AML-193 (cell line): ENCODE data around the gene HHLA2.
A peak's percentile ranks its signal among the peaks of the same experiment; 100 is the strongest.

Experiments
- DNase-seq, 2 experiments: peaks; one replicate each; lab custom pipeline; 2025; lab: John Stamatoyannopoulos, UW

Gene HHLA2

DNA sequence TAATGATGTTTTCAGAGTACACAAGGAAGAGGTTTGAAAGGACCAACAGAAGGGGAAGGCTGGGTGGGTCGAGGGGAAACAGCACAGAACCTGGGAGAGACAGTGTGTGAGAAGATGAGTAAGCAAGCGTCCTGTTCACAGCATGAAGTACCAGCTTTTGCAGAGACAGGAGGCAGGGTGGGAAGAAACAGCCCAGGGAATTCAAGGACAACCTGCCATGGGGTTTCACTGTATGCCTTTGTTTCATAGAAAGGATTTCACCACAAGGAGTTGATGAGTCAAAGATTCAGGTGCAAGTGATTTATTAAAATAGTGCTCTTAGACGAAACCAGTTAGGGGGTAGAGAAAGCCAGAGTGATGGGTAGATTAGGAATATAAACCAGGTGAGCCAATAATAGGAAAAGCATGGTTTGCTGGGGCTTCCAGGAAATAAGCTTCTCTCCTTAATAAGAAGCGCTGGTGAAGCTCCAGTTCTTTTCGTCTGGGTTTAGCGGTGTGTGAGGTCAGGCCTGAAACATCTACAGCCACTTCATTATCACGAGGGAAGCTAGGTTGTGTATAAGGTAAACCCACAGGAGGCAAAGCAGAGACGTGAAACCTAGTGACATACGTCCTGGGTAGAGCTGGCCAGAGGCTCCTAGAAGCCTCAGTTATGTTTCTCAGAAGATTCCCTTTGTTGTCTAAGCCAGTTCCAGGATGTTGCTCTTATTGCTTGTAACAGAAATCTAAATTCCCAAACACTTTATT is 3.9 kb downstream of the HHLA2 start:
- no peak for DNase-seq

DNA sequence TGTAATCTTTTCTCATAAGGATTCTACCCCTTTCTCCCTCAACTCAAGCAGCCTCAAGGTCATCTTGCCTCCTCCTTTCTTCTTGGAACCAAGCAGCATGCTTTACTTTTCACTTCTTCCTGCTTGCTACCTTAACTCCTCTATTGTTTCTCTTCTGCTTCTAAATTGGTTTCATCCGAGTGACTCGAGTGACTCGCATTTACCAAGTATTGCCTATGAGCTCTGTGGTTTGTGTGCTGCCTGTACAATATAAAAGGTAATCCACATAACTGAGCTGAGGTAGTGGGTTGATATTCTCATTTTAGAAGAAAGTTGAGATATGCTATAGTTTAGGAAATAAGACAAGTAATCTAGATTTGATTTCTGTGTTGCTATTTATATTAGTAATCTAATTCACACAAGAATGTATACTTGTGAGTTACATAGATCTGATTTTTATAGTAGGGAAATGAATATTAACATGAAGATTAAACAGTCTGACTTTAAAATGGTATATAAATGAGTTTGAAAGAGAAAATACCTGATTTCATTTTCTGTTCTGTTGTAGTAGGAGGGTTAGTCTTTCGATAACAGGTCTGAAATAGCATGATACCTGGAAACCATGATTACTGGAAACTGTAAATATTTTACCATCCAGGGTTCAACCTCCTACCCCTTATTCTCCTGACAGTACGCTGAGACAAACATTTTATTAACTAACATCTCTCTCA is 5.5 kb downstream of the HHLA2 start:
- DNase-seq: no peak

DNA sequence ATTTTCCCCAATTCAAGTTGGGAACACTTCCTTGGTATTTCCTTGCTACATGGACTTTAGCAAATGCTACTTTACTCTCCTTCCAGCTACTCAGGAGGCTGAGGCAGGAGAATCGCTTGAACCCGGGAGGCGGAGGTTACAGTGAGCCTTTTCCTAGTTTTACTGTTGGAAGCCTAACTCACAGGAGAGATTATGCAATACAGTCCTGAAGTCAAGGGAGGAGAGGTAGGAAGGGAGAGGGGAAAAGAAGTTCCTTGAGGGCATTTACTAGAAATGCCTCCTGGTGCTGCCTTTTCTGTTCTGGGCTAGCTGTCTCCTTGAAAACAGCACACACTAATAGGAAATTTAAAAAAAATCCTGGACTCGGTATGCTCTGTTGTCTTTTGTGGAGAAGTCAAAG is 6.2 kb downstream of the HHLA2 start:
- no peak for DNase-seq

DNA sequence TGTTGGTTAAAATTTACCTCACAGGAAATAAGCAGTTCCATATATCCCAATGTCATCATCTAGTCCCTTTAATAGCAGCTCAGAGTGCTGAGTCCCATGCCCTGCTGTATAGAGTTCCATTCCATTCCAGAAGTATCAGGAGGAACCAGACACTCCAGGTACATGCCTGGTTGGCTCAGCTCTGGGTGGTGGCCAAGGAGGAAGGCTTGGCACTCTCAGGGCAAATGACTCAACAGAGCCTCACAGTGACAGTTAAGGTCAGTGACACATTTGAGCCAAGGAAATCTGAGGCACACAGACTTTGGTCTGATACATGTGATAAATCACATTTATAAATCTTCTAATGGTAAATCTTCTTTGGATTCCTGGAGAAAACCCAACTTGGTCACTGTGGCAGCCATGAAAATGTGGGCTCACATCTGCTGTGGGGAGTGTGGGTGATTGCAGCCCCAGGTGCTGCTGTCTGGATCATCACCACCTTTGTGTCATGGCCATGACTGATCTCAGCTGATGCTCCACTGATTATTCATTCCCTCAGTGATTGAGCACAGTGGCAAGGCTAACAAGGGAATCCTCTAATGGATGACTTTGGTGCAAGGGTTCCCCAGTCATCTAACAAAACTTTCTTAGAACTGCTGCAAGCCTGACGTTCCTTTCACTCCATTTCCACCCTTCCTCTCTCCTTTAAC is 9.3 kb downstream of the HHLA2 start:
- DNase-seq: no peak

DNA sequence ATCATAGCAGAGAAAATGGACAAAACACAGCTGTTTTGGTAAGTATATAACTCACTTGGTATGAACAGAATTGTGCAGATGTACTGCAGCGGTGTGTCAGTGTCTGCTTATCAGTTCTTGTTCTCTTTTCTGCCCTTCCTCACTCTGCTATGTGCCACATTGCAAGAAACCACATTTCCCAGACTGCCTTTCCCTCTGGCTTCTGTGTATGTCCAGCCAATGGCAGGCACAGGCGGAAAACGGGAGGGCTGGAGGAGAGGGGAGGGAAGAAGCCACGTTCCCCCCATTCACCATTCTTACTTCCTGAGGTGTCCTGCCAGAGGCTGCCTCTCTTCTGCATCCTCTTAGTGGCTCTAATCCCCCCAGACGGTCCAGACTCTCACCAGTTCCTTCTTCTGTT is 15.4 kb downstream of the HHLA2 start:
- no peak for DNase-seq

DNA sequence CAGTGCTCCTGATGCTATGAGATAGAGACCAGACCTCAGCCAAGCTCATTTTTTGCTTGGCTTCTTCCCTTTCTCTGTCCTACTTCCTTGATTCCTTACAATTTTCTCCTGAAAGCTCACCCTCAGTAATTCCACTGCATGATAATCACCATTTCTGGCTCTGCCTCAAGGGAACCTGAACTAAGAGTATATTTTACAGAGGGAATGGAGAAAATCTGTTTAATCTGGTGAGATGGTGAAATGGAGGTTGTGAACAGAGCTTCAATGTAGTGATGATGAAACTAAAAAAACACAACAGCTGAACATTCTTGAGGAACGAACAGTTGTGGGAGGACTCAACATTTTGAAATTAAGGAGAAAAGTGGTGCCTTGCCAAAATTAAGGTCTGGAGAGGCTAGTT is 16.3 kb downstream of the HHLA2 start:
- no peak for DNase-seq

DNA sequence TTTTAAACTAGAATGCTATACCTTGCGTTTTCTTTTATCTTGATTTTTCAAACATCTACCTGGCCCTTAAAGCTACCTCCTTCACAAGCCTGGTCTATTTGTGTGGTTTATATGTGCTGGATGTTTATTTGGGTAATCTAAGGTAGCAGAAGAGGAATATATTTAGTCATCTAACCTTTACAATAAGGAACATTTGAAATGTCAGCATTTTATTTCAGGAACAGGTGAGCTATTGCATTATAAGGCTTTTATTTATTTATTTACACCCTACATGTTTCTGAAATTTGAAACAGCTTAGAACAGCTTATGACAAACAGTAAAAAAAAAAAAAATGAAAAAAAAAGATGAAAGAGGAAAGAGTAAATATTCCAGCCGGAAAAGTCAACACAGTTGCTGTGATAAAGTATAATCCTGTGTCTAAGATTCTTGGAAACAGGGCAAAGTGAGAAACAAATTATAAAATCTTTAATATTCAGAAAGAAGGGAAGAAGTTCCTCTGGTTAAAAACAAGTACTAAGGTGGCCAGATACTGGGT is 19.5 kb downstream of the HHLA2 start:
- DNase-seq: no peak

DNA sequence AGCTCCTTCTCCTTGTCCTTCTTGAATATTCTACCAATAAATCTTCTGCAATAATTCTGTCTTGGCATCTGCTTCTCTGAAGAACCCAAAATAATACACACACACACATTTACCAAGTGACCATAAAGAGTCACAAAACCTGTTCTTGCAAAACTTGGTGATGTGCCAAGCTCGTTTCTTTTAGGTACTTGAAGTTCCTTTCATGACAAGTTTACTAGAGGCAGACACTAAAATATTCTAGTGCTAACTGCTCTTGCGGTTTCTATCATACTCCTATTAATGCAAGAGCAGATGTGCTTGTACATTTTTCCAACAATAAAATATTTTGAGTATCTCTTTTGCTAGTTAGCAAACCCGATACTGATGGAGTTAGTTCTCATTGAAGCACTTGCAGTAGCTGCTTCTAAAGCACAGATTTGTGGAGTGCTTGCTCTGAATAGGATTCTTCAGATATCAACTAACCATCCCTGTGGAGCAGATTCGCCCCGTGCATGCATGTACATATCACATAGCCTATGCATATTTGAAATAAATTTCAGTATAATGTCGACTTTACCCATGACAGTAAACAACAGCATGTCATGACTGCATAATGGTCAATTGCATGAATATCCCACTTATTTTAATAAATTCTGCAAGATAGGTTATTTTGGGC is 23.2 kb downstream of the HHLA2 start:
- no peak for DNase-seq

DNA sequence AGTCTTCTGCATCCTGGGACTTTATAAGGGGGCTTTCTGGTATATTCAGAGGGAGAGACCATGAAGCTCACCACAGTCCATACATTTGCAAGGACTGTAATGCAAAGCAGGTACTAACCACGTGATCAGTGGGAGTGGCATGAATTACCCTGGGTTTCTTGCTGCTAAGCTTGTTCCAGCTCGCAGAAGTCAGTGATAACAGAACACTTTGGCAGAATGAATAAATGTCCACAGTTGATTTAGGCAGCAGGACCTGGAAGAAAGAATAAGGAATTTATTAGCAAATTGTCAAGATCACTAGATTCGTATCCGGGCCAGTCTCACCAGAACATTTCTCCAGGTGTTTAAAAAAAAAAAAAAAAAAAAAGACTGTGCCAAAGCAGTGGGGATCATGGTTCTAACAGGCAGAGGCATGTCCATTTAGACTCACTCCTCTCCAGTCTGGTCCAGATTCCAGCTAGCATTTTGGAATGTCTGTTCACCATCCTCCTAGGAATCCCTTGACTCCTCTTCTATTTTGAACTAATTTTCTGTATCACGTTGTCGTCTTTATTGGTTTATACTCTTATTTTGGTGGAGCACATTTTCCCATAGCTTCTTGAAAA is 24.5 kb downstream of the HHLA2 start:
- DNase-seq: no peak

DNA sequence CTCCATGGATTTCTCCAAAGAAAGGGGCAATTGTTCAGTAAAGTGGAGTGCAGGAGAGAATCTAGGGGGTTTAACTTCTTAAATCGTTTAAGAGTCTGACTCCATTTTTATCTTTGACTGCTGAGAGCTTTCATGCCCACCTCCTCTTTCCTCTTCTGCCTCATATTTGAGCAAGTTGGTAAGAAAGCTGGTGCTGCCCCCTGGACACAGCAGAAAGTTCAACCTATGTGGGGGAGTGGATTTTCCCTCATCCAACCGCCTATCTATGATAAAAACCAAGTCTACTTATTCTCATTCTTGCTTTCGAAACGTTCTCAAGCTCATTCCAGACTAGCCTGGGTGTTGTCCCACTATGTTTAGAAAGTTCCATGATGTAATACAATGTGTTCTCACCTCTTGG is 26.0 kb downstream of the HHLA2 start:
- peak in 1 of 2 experiments; percentile 9 for DNase-seq

DNA sequence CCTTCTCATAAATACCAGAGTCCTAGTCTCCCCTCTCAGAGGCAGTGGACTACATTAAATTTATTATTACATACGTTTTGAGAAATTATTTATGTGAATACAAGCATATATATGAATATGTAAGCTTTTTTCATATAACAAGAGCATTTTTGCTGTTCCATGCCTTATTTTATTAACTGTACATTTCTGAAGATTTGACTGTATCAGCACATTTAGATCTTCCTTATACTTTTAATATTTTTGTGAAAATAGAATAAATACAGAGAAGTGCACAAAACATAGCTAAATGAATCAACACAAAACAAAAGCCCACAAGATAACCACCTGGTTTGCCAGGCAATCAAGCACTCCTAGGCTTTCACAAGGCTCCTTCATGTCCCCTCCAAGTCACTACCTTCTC is 27.8 kb downstream of the HHLA2 start:
- DNase-seq: no peak

DNA sequence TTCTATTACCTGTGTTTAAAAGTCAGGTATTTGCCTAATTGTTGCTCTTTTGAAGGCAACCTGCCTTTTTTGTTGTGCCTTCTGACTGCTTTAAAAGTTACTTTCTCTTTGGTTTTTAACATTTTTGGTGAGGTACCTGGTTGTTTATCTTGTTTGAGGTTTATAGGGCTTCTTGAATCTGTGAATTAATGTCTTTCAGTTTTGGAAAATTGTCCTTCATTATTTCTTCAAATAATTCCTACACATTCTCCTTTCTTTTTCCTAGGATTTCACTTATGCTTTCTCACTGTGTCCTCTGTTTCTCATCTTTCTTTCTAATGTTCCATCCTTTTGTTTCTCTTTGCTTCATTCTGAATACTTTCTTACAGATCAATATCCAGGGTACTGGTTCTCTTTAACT is 30.8 kb downstream of the HHLA2 start:
- DNase-seq: no peak

DNA sequence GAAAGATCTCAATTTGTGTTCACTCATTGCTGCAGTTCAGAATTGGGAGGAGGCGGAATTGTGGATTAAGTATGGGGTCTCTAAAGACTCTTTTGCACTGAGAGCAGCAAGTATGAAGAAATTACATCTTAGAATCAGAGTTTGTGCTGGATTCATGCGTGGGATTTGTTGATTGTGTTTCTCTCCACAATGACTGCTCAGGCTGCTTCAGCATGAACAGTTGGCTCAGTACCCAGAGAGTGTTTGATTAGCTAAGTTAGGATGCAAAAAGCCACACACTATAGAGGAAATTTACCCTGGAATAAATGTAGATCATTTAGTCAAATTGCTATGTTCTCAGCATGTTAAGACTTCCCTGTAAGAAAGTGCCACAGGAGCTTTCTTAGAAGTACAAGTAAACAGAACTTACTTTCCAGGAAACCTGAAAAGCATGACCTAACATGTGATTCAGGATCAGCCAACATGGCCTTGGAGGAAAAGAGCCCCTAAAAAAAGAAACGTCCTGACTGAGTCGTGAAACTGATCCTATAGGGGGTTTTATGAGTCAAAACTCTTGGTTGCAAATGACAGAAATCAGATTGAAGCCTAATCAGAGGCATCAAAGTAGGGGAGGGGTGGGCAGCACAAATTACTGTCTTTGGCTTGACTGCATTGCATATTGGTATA is 32.6 kb downstream of the HHLA2 start:
- DNase-seq: no peak

DNA sequence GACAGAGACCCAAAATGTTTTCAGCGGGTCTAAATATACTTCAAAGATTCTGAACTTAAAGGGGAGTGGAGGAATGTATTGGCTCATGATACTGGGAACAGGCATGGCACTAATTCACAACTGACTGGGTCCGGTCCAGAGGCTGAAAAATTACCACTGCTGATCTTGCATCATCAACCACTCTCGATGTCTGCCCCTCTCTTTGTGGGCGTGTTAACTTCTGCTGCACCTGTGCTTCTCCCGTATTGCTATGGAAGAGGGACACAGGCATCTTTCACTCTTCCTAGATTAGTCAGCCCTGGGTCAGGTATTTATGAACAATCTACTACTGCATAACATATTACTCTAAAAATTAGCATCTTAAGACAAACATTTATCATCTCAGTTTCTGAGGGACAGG is 33.2 kb downstream of the HHLA2 start:
- DNase-seq: no peak

DNA sequence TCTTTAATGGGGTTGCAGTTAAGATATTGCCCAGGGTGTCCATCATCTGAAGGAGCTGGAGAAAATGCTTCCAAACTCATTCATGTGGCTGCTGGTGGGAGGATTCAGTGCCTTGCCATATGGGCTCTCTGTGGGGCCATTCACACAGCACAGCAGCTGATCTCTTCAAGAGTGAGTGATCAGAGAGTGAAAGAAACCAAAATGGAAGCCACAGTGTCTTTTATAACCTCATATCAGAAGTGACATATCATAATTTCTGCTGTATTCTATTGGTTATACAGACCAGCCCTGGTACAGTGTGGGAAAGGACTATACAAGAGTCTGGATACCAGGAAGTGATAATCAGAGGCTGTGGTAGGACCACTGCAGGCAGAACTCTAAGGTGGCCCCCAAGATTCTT is 33.6 kb downstream of the HHLA2 start:
- DNase-seq: no peak

DNA sequence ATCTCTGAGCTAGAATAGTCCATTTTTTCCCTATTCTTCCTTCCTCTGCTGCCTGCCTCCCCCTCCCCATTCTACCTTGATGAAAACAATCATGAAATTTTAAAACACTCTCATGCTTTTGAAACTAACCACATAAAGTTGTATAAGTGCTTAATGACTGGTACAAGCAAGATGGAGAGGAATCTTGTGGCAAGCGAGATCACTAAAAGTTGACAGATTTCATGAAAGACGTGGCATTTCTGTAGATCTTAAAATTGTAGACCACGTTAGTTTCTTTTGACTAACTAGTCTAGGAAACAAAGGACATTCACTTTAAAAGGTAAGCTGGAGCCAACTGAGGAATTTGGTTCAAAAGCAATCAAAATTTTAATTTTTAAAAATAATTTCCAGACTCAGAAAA is 35.4 kb downstream of the HHLA2 start:
- no peak for DNase-seq

DNA sequence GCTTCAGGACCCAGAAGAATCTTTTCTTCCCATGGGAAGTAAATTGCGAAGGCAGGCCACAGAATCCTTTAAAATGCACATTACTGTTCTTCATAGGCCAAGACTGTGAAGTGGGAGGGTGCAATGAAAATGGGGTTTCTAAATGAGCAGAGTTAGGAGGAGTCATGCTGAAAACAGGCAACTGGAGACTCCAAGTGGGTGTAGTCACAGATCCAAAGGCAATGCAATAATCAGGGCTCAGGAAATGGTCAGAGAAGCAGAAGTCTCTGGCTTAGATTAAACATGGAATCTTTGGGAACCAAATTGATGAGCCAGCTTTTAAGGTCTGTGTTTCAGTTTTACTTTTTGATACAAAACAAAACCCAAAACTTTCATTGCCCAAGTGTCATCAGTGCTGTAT is 37.6 kb downstream of the HHLA2 start:
- DNase-seq: no peak

DNA sequence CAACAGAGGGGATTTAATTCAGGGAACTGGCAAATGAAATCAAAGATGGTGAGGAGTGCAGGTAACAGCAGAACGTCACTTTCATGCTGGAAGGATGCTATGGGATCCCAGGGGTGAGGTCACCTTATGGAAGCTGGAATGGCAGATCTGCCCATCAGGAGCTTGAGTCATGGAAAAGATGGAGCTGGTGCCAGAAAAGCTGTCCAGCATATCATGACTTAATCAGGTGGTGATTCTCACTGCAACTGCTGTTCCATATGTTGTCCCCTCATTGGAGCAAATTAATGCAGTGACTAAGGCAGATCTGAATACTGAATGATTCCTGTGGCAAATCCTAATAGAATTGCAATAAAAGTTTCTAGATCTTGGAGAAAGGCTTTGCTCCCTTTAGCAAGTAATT is 38.4 kb downstream of the HHLA2 start:
- DNase-seq: no peak

DNA sequence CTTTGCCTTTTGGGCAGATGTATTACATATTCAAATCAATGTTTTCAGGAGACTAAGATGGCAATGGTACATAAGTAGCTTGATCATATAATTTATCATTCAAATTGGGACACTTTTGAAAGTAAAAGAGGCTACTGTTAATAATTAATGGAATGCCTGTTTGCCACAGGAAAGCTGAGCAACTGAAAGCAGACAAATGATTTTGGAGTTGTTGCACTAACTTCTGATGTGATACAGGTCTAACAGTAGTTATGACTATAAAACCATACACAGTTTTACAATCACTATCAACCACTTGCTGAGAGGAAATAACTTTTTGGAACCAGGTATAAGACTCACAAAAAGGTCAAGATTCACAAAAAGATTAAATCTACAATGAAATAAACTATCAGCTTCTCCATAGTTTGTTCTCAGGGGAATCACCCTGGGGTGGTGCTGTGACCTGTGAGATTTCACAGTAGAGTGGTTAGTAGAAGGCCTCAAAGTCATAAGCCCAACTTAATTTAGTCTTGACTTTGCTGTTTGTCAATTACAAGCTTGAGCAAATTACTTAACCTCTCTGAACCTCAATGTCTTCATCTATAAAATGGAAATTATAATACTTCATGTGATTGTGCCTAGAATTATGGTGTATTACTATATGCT is 42.7 kb downstream of the HHLA2 start:
- DNase-seq: no peak

DNA sequence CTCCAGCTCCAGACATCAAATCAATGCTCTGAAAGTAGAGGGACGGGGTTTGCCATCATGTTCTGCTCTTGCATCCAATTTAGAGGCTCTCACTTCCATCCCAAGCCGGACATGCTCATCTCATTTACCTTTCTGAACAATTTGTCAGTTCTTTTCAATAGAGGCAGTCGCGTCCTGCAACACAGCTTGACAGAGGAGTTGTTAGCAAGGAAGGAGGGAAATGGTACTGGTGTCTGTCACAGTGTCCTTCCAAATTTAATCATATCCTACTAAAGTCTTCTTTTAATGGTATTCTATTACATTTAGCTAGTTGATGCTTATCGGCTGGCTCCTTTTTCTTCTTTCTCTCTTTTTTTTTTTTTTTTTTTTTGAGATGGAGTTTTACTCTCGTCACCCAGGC is 45.6 kb downstream of the HHLA2 start:
- DNase-seq: no peak
